Measurements from ENCODE around the gene RUSC1.

DNA sequence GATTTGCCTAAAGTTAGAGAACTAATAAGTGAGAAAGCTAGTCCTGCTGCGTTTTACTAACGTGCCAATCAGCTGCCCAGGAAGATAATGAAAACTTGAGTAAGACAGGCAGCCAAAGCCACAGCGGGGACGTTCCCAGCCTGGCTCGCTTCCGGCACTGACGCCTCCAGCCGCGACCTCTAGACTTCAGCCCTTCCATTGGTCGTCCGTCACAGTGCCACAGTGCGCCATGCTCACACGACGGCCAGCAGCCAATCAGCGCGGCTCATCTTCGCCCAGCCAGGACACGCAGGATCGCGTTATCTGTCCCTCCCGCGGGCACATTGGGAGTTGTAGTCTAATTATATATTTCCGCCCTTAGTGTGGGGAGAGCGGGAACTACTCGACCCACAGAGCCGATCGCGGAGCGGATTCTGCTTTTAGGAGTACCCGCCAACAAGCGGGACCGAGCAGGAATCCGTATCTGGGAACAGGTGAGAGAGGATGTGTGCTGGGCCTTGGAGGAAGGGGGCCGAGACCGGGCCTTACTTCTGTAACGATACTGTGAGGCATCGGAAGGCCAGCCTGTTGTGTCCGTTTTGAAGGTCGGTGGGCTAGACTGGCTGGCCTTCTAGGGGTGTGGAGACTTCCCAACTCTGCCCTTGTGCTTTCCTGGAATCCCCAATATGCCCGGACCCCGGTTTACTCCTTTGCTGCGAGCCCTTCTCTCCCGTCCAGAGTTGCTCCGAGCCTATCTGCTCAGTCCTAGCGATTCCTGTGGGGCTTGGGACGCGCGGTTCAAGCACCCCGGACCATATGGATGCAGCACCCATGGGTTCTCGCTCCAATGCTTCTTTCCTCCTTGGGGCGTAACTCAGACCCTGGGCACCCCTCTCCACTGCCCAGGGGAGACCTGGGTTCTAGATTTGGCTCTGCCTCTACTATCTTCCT lies 11.9 kb upstream of the RUSC1 start, which contains the start of gene FDPS:
- TF ChIP-seq EZH2phosphoT487 (IDR thresholded peaks at IDR 0.05; ENCODE audit: insufficient read depth, low read depth), result no peak
- TF ChIP-seq EZH2 (IDR thresholded peaks at IDR 0.05; ENCODE audit: insufficient read depth, poor library complexity, severe bottlenecking), result no peak
